Measurements from ENCODE around the gene CERKL.

DNA sequence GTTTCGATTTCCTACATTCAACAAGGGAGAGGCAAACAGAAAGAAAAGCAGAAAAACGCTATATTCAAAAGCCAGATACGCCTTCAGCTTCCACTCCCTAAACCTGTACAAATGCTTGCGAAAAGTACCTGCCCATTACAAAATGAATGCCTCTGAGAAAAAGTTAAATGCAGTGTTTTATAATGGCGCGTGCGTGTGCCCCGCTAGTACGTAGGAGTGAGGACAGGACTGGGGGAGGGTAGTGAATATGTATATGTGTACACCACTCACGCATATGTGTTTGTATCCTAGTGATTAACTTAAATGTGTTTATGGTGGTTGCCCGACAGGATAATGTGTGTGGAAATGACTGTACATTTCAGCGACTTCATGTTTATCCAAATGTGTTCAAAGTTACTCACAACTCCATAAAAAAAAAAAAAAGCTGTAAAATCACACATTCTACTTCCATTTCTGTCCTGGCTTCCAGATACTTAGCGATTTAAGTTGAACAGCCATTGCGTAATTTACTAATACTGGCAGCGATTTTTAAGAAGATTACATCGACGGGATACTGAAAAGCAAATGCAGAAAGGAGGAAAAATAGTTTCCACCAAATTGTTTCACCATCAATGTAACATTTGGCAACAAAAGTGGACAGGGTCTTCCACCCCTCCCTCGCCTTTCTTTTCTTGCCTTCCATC, 22.1 kb upstream of the CERKL start:
- TF ChIP-seq POU2F2 (IDR thresholded peaks at IDR 0.05; ENCODE audit: low read depth, low read length) (no peak), SPI1 (IDR thresholded peaks at IDR 0.05; ENCODE audit: low read depth, low read length) (no peak), POLR2A (IDR thresholded peaks at IDR 0.05; ENCODE audit: low read depth, low read length) (no peak), POLR2AphosphoS5 (IDR thresholded peaks at IDR 0.05; ENCODE audit: low read depth, low read length) (no peak), TAF1 (IDR thresholded peaks at IDR 0.05; ENCODE audit: low read depth, low read length) (no peak), PAX5 (IDR thresholded peaks at IDR 0.05; ENCODE audit: insufficient read depth, low read length, severe bottlenecking) (no peak)

Measured in GM12891 (cell line).